ENCODE data around the gene ANGPTL2.
"Not testable (repeated sequence)": the region's sequence is repeated elsewhere in the genome, so short reads cannot be mapped to it uniquely, and the experiment has no call there.

Gene ANGPTL2

DNA sequence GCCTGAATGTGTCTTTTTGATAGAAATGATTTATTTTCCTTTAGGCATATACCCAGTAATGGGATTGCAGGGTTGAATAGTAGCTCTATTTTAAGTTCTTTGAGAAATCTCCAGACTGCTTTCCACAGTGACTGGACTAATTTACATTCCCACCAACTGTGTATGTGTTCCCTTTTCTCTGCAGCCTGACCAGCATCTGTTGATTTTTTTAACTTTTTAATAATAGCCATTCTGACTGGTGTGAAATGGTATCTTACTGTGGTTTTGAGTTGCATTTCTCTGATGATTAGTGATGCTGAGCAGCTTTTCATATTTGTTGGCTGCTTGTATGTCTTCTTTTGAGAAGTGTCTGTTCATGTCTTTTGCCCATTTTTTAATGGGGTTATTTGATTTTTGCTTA lies 24.4 kb upstream of the ANGPTL2 start:
- H3K9me3 Mint-ChIP-seq; H3K4me3 Mint-ChIP-seq; H3K27me3 Mint-ChIP-seq; H3K36me3 Mint-ChIP-seq (ENCODE audit: low read depth); DNase-seq; H3K4me1 Mint-ChIP-seq (ENCODE audit: low read depth); H3K27ac Mint-ChIP-seq: not testable (repeated sequence)

DNA sequence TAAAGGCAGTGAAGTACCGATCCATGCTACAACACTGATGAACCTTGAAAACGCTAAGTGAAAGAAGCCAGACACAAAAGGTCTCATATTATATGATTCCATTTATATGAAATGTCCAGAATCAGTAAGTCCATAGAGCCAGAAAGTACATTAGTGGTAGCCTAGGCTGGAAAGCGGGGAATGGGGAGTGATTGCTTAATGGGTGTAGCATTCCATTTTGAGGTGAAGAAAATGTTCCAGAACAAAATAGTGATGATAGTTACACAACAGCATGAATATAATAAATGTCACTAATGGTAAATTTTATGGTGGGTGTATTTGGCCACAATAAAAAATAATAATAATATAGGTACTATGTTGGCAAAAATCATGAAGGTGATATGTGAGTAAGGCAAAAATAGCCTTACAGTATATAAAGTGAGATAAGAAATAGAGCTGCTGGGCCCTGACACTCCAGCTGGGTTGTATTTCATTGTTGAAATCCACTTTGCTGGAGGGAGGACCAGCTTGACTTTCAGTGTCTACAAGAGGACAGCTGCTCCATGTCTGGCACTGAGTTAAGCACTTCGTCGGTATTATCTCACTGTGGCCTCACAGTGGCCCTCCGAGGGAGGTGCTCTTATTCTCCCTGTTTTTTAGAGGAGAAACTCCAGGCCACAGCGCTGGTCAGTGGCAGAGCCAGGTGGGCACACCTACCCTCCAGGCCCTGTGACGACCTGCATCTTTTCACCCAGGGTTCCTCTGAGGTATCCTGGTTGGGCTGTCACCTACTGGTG lies 22.4 kb upstream of the ANGPTL2 start:
- H3K27ac Mint-ChIP-seq, result no peak overlapping the region
- H3K36me3 Mint-ChIP-seq (ENCODE audit: low read depth), result no peaks in the 10 kb centered on the region

GRCh38 chr9:127143920-127144465 lies 21.6 kb upstream of the ANGPTL2 start:
- DNase-seq, result no peak
- H3K27ac Mint-ChIP-seq, result no peak overlapping the region
- peaks cover 6% of the 10 kb centered on the region for H3K27me3 Mint-ChIP-seq
- H3K9me3 Mint-ChIP-seq, result no peaks in the 10 kb centered on the region
- H3K4me3 Mint-ChIP-seq, result no peak overlapping the region
- no peaks in the 10 kb centered on the region for H3K36me3 Mint-ChIP-seq (ENCODE audit: low read depth)
- no peaks in the 10 kb centered on the region for H3K4me1 Mint-ChIP-seq (ENCODE audit: low read depth)

More for the DNA sequence above, 22.4 kb upstream of the ANGPTL2 start:
- peaks cover 6% of the 10 kb centered on the region for H3K27me3 Mint-ChIP-seq
- no peaks in the 10 kb centered on the region for H3K4me1 Mint-ChIP-seq (ENCODE audit: low read depth)
- DNase-seq, result no peak
- H3K9me3 Mint-ChIP-seq, result no peaks in the 10 kb centered on the region
- no peak overlapping the region for H3K4me3 Mint-ChIP-seq

DNA sequence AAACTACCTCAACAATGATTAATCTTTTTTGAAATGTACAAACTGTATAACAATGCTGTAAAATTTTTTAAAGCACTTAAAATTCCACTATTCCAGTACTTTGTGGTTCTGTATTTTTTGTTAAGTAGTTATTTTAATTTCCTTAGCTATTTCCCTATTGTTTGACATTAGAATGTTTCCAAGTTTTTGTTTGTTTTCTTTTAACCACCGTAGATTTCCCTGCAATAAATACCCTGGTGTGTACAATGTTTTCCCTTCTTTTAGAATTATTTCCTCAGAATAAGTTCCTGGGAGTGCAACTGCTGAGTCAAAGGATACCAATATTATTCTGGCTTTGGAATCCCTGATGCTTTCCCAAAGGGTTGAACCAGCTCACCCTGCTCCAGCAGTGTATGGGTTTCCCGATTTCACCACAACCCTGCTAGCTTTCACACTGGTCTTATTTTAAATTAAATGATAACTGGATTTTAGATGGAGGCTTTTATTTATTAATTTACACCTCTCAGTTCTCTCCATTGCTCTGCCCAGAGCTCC lies 20.6 kb upstream of the ANGPTL2 start:
- DNase-seq, result no peak
- Mint-ChIP-seq H3K27me3 (peaks cover 6% of the 10 kb centered on the region), H3K36me3 (ENCODE audit: low read depth) (no peaks in the 10 kb centered on the region), H3K27ac (no peak overlapping the region), H3K9me3 (no peaks in the 10 kb centered on the region), H3K4me3 (no peak overlapping the region), H3K4me1 (ENCODE audit: low read depth) (no peaks in the 10 kb centered on the region)

- no peak for DNase-seq
- Mint-ChIP-seq H3K27me3 (peaks cover 3% of the 10 kb centered on the region), H3K4me1 (ENCODE audit: low read depth) (no peaks in the 10 kb centered on the region), H3K4me3 (no peak overlapping the region), H3K36me3 (ENCODE audit: low read depth) (no peaks in the 10 kb centered on the region), H3K27ac (no peak overlapping the region), H3K9me3 (no peaks in the 10 kb centered on the region)
These were observed 19.9 kb upstream of the ANGPTL2 start for GRCh38 chr9:127142291-127142690.

GRCh38 chr9:127140842-127141675 lies 18.6 kb upstream of the ANGPTL2 start:
- no peaks in the 10 kb centered on the region for H3K36me3 Mint-ChIP-seq (ENCODE audit: low read depth)
- no peaks in the 10 kb centered on the region for H3K4me1 Mint-ChIP-seq (ENCODE audit: low read depth)
- DNase-seq, result peak; percentile 6
- H3K4me3 Mint-ChIP-seq, result no peak overlapping the region
- H3K27me3 Mint-ChIP-seq, result no peaks in the 10 kb centered on the region
- peak overlapping the region; percentile 35 for H3K27ac Mint-ChIP-seq
- no peaks in the 10 kb centered on the region for H3K9me3 Mint-ChIP-seq

DNA sequence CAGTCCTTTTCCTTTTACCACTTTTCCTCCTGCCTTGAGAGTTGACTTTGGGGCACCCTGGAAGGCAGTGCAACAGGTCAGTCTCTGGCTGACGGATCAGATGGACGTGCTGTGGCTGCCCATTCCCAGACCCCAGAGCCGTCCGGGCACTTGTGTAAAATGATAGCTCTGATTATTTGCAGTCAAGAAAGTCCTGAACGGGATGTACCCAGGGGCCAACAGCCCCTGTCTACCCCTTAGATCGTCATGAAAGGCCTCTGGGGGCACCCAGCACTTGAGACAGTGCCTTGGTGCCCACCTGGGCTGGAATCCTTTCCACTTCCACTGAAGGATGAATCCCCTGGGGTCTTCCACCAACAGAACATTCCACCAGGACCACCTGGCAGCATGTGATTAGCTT lies 17.7 kb upstream of the ANGPTL2 start:
- Mint-ChIP-seq H3K36me3 (ENCODE audit: low read depth) (no peaks in the 10 kb centered on the region), H3K27me3 (no peaks in the 10 kb centered on the region), H3K9me3 (no peaks in the 10 kb centered on the region), H3K4me3 (no peak overlapping the region), H3K27ac (no peak overlapping the region), H3K4me1 (ENCODE audit: low read depth) (no peaks in the 10 kb centered on the region)
- peak; percentile 15 for DNase-seq

GRCh38 chr9:127139775-127140174 lies 17.3 kb upstream of the ANGPTL2 start:
- no peaks in the 10 kb centered on the region for H3K36me3 Mint-ChIP-seq (ENCODE audit: low read depth)
- no peaks in the 10 kb centered on the region for H3K9me3 Mint-ChIP-seq
- H3K4me3 Mint-ChIP-seq, result no peak overlapping the region
- no peak for DNase-seq
- H3K4me1 Mint-ChIP-seq (ENCODE audit: low read depth), result no peaks in the 10 kb centered on the region
- no peaks in the 10 kb centered on the region for H3K27me3 Mint-ChIP-seq
- H3K27ac Mint-ChIP-seq, result no peak overlapping the region

DNA sequence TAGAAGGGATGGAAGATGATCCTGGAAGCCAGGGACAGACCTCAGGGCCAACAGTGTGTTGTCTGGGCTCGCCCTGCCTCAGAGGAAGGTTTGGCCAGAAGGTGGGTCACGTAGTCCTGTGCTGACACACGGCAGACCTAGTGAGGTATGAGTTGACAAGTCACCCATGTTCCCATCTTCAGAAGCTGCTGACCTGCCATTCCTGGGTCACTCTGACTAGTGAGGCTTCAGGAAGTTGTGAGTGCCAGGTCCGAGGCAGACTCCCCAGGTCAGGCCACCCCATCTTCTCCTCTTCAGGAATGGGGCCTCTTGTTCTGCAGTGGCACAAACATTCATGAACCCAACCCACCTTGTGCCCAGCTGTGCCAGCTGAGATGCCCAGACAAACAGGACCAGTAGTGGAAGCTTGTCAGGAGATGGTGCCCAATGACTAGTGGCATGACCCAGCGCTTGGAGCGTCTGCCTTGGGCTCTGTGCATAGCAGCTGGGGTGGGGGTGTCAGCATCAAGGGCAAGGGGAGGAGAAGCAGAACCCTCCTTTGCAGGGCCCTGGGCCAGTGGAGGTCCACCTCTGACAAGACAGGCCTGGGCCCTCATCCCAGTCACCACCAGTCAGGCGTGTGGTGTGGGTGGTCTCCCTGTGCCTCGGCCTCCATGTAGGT lies 16.8 kb upstream of the ANGPTL2 start:
- Mint-ChIP-seq H3K4me3 (no peak overlapping the region), H3K4me1 (ENCODE audit: low read depth) (no peaks in the 10 kb centered on the region), H3K27me3 (no peaks in the 10 kb centered on the region), H3K27ac (no peak overlapping the region), H3K36me3 (ENCODE audit: low read depth) (no peaks in the 10 kb centered on the region), H3K9me3 (no peaks in the 10 kb centered on the region)
- DNase-seq, result peak; percentile 20

GRCh38 chr9:127138444-127138843 lies 16.0 kb upstream of the ANGPTL2 start:
- Mint-ChIP-seq H3K9me3 (no peaks in the 10 kb centered on the region), H3K36me3 (ENCODE audit: low read depth) (no peaks in the 10 kb centered on the region), H3K4me3 (no peak overlapping the region), H3K27me3 (no peaks in the 10 kb centered on the region), H3K4me1 (ENCODE audit: low read depth) (no peaks in the 10 kb centered on the region), H3K27ac (no peak overlapping the region)
- DNase-seq, result no peak

GRCh38 chr9:127137640-127138360 lies 15.4 kb upstream of the ANGPTL2 start:
- no peak overlapping the region for H3K27ac Mint-ChIP-seq
- no peak overlapping the region for H3K4me3 Mint-ChIP-seq
- H3K9me3 Mint-ChIP-seq, result no peaks in the 10 kb centered on the region
- DNase-seq, result peak; percentile 17
- H3K27me3 Mint-ChIP-seq, result no peaks in the 10 kb centered on the region
- no peaks in the 10 kb centered on the region for H3K4me1 Mint-ChIP-seq (ENCODE audit: low read depth)
- H3K36me3 Mint-ChIP-seq (ENCODE audit: low read depth), result no peaks in the 10 kb centered on the region

DNA sequence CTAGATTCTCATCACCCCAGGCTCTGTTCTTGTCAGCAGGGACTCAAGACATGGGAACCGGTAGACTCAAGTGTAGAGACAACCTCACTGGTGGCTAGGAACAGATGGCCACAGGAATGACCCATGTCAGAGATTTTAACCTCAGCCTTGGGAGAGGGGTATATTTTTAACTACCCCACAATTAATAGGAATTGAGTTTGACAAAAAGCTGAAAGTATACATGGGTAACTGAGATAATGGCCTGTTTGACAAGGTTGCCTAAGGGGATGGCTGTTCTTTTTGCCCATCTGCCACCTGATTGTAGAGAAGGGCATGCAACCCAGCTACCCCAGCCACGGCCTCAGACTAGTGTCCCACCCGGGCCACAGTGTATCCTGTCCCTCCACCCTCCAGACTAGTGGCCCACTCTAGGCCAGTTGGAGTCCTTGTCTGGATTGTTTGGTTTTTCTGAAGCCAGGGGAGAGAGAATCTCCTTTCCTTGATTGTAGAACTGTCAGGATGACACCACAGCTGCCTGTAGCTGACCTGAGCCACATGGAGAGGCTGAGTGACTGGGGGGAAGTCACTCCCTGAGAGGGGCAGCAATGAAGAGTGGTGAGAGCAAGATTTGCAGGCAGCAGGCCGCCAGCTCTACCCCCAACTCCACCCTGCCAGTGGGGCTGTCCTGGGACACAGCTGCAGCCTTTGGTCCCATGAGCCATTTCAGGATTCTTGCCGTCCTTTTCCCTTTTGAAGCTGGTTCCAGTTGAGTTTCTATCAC lies 14.6 kb upstream of the ANGPTL2 start:
- Mint-ChIP-seq H3K27ac (no peak overlapping the region), H3K27me3 (no peaks in the 10 kb centered on the region), H3K4me1 (ENCODE audit: low read depth) (no peaks in the 10 kb centered on the region), H3K36me3 (ENCODE audit: low read depth) (no peaks in the 10 kb centered on the region), H3K9me3 (no peaks in the 10 kb centered on the region), H3K4me3 (no peak overlapping the region)
- peak; percentile 13 for DNase-seq

DNA sequence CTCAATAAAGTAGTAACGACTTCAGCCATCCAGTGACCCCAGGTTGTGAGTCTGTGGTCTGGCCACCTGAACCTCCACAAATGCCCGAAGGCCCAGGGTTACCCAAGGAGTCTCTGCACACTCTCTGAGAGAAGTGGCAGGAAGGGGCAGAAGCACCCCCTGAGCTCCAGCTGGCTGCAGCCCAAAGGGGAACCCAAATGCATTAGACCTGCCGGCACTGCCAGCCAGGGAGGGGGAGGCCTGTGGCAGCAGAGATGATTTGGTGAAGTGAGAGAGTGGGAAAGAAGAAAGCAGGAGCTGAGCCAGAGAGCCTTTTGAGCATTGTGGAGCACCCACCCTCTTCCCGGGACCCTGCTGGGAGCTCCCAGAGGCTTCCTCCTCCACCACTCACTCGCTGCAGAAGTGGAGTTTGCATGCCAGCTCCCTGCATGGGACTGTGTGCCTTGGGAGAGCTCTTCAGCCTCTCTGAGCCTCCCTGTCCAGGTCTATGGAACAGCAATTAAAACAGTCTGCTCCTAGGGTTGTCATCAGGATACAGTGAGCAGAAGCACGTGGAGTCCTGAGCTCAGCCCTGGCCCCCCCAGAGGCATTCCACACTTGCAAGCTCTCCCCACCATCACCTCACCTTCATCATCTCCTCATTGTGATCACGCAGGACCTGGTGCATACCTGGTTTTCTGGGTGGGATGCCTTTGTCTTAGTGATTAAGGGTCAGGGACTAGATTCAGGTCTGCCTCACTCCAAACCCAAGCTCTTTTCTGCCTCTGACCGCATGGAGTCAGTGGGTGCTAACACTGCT lies 13.8 kb upstream of the ANGPTL2 start:
- H3K4me3 Mint-ChIP-seq, result no peak overlapping the region
- no peaks in the 10 kb centered on the region for H3K9me3 Mint-ChIP-seq
- no peaks in the 10 kb centered on the region for H3K36me3 Mint-ChIP-seq (ENCODE audit: low read depth)
- H3K4me1 Mint-ChIP-seq (ENCODE audit: low read depth), result no peaks in the 10 kb centered on the region
- no peak overlapping the region for H3K27ac Mint-ChIP-seq
- peak; percentile 14 for DNase-seq
- H3K27me3 Mint-ChIP-seq, result no peaks in the 10 kb centered on the region

All from activated T-cell treated with anti-CD3 and anti-CD28 coated beads, Interleukin-2, amount 50 U/mL, for 24 hours (primary cell).